Stimulated activated CD8-positive, alpha-beta memory T cell treated with anti-CD3 and anti-CD28 coated beads, Interleukin-15, amount 100 ng/mL, for 24 hours (primary cell): ENCODE results near the gene TMEM179.
"Not testable (repeated sequence)": the region's sequence is repeated elsewhere in the genome, so short reads cannot be mapped to it uniquely, and the experiment has no call there.

Experiments
- DNase-seq: peaks from one replicate; pipeline ENCODE4 v3.0.0-alpha.2; 2020; ENCODE audit warnings: low read depth

Gene TMEM179

DNA sequence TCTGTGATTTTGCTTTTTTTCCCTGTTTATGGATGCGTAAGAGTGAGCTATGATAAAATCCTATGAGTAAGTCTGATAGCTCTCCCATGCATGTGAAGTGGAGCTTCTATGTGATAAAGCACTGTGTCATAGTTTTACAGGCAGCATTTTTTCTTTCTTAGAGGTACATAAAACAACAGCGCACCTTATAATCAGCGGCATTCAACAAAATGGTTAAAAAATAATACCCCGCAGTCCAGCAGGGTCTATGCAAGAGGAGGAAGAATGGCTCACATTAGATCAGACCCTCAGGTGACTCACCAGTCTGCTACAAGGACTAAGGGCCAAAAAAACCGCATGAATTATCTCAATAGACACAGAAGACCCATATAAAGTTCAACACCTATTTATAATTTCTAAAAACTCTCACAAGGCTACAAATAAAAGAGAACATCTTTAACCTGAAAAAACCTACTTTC, 33.0 kb upstream of the TMEM179 start:
- no peak for DNase-seq

- not testable (repeated sequence) for DNase-seq
Observed at GRCh38 chr14:104636846-104637545, 32.4 kb upstream of the TMEM179 start.

- no peak for DNase-seq
Observed at GRCh38 chr14:104636131-104636530, 31.6 kb upstream of the TMEM179 start.

- DNase-seq = no peak
Observed at GRCh38 chr14:104635717-104636116, 31.1 kb upstream of the TMEM179 start.

DNA sequence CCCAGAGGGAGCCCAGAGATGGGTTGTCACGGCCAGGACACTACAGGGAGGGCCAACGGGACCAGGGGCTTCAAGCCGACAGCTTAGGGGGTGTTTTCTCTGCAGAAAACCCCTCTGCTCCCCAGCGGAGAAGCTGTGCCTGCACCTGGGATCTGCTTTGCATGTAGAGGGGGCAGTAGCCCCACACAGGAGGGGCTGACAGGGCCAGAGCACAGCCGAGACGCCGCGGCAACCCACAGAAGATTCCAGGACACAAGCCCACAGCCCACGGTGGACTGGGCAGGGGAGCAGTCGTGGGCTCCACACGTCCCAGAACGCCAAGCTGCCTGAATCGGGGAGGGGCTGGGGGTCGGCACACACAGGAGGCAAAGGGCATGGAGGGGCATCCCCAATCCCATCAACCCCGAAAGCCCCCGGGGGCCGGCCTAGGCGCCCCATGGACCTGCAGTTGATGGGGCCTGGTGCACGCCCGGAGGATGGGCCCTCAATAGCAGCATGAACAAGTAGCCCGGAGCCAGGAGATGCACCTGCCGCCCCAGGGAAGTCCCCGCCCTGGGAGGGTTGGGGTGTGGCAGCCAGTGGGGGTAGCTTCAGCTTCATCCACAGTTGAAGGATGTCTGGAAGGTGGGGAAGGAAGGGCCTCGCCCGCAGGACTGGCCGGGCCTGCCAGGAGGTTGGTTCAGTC, 30.5 kb upstream of the TMEM179 start:
- DNase-seq = no peak

DNA sequence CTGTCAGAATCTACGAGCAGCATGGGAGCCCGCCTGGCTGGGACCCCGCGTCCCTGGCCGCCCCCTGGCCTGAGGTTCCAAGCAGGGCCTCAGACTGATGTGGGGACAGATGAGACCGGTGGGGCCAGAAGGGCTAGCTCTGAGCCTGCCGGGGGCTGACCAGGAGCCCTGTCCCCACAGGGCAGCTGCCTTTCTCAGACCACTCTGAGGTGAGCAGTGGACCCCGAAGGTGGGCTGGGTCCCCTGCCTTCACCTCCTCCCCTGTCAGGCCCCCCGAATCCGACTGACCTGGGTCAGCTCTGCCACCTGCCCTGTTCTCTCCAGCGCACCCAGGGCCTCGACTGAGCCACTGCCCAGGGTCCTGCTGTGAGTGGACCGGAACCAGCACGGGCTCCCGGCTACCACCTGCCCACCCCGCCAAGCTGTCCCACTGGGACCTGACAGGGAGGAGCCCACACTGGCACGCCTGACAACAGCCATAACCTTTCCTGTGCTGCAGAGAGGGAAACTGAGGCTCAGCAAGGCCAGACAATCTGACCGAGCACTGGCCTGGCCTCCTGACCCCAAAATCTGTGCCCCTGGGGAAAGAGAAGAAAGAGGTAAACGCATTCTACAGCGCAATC, 29.7 kb upstream of the TMEM179 start:
- DNase-seq = no peak

- no peak for DNase-seq
Observed at GRCh38 chr14:104633276-104634137, 28.9 kb upstream of the TMEM179 start.

GRCh38 chr14:104632781-104633180, 28.2 kb upstream of the TMEM179 start:
- DNase-seq = no peak

- no peak for DNase-seq
Observed at GRCh38 chr14:104624939-104625338, 20.4 kb upstream of the TMEM179 start.

DNA sequence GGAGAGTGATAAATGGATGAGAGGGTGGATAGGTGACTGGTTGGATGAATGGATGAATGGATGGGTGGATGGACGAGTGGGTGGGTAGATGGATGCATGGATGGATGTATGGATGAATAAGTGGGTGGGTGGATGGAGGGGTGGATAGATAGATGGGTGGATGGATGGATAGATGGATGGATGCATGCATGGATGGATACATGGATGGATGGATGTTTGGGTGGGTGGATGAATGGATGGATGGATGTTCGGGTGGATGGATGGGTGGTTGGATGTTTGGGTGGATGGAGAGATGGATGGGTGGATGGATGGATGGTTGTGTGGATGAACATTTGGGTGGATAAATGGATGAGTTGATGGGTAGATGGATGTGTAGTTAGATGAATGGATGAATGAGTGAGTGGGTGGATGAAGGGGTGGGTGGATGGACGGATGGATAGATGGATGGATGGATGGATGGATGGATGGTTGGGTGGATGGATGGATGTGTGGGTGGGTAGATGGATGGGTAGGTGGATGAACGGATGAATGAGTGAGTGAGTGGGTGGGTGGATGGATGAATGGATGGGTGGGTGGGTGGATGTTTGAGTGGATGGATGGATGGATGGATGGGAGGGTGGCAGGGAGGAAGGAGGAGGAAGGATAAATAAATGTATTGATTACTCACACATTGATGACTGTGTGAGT, 9.7 kb upstream of the TMEM179 start:
- DNase-seq = no peak

DNA sequence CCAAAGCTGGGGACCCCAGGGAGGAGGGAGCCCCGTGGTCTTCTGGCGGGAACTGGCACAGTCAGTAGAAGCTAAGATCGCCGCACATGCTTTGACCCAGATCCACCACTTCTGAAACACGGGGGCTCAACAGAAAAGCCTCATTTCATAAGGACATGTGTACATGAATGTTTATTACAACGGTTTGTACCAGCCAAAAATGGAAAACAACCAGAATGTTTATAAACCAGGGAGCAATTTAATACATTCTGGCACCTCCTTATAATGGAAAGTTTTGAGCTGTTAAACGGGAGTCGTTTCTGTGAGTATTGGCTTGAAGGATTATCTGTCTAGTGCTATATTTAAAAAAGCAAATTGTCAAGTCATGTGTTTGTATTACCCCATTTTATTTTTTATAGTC, 7.3 kb upstream of the TMEM179 start:
- no peak for DNase-seq

DNA sequence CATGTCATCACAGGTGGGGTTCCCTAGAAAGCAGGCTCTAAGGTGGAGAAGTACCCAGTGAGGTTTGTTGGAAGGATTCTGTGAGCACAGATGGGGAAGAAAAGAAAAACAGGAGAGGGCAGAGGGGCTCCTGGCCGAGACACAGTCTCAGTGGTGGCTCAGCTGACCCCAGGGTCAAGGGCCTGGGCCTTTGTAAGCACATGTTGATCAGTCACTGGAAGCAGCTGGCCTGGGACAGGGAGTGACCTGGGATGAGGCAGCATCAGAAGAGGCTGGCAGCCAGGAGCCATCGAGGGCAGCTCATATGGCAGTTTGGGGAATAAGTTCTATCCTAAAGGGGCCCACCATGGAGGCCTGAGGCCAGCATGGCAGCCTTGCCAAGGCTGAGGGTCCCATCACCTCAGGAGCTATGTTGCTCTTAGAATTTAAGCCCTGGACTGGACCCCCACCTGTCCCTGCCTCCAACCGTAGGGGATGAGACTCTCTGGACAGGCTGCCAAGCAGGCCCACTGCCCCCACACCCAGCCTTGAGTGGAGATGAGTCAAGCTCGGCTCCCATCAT, 6.3 kb upstream of the TMEM179 start:
- DNase-seq = no peak

DNA sequence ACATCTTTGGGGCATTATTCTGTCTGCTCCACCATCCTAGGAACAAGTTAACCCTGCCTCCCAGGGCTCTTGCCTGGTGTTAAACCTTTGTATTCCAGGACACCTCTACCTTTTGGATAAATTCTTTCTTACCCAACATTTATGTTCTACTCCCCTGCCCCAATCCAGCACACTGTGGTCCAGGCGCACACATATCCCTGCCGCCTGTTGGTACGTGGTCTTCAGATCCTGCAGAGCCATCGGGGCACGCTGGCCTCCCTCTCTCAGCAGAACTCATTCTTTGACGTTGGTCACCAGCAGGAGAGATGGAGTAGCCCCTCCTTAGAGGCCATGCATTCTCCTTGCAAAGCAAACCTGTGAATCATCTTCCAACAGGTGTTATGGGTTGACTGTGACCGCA, 5.1 kb upstream of the TMEM179 start:
- DNase-seq = no peak

- DNase-seq = no peak
Observed at GRCh38 chr14:104603711-104604401, 716 bp downstream of the TMEM179 start.

DNA sequence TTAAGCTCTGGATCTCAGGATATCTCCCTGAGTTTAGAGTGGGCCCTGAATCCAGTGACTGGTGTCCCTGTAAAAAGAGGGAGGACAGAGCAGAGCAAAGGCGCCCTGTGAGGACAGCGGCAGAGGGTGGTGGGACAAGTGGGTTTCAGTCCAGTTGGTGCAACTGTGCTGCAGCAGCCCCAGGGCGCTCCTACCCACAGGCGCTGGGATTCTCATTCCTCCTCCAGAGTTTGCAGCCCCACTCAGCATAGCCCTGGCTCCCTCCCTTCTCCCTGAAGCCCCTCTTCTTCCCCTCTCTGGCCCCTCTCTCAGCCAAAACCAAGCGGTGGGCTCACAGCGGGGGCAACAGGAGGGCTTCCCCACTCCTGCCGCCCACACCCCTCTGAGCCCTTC, 1.6 kb downstream of the TMEM179 start:
- no peak for DNase-seq

DNA sequence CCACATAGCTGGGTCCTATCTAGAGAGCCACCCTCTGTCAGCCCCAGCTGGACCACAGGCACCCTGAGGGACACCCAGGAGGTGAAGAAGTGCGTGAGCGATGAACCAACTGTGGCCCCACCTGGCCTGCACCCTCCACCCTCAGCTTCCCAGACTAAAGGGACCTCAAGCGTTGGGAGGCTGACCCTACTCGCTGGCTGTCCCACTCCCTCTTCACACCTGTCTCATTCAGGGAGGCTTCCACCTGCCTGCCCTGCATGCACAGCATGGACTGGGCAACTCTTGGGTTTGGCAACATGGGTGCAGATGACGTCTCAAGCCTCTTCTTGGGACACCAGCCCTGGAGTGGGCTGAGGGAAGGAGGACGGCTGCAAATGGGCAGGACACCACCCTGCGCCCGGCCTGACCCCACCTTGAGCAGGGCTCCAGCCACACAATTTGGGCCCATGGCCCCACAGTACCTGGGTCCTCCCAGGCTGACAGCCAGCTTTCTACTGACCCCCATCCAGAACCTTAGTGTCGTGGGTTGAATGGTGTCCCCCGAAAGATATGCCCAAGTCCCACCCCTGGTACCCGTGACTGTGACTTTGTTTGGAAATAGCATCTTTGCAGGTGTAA, 2.1 kb downstream of the TMEM179 start:
- no peak for DNase-seq

GRCh38 chr14:104601786-104602185, 2.8 kb downstream of the TMEM179 start:
- no peak for DNase-seq

DNA sequence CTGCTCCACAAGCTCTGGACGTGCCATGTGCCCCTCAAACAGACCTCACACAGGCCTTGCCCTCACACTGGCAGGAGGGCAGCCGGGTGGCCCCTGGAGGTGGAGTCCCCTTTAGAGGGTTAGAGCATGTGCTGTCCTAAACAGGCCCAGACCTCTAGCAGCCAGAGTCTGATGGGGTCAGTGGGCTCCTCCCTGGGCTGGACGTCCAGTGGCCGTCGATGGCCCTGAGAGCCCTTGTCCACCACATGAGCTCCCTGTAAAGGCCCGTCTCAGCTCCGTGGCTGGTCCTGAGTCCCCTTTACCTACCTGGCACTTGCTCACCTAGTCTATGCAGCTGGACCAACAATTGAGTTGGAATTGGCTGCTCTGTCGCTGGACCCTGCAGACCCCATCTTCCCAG, 3.8 kb downstream of the TMEM179 start:
- DNase-seq = no peak

- DNase-seq = no peak
Observed at GRCh38 chr14:104600141-104600643, 4.4 kb downstream of the TMEM179 start.

- no peak for DNase-seq
Observed at GRCh38 chr14:104599446-104599845, 5.1 kb downstream of the TMEM179 start.
